ENCODE results near the gene MEGF9.

DNA sequence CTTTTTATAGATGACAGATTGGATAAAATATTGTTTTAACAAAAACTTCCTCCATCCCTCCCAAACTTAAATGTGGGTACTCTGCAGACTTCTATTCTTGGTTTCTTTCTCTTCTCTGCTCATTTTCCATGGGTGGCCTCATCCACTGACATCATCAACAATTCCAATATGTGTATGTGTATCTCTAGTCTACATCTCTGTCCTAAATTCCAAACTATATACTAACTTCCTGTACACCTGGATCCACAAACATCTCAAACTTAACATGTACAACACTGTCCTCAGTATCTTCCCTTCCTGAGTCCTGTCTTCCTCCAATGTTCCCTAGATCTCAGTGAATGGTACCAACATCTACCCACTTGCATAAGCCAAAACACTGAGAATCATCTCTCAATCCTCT is 105.8 kb downstream of the MEGF9 start:
- TF ChIP-seq, protein P1, sequence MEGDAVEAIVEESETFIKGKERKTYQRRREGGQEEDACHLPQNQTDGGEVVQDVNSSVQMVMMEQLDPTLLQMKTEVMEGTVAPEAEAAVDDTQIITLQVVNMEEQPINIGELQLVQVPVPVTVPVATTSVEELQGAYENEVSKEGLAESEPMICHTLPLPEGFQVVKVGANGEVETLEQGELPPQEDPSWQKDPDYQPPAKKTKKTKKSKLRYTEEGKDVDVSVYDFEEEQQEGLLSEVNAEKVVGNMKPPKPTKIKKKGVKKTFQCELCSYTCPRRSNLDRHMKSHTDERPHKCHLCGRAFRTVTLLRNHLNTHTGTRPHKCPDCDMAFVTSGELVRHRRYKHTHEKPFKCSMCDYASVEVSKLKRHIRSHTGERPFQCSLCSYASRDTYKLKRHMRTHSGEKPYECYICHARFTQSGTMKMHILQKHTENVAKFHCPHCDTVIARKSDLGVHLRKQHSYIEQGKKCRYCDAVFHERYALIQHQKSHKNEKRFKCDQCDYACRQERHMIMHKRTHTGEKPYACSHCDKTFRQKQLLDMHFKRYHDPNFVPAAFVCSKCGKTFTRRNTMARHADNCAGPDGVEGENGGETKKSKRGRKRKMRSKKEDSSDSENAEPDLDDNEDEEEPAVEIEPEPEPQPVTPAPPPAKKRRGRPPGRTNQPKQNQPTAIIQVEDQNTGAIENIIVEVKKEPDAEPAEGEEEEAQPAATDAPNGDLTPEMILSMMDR (IDR thresholded peaks at IDR 0.05) = no peak
- no peak for TF ChIP-seq POLR2A (IDR thresholded peaks at IDR 0.05)
